OCI-LY3 (cell line): ENCODE results near the gene ADAD2.

Source experiments
- H2AFZ ChIP-seq: fragments of 200-600, 300-600 bp; shearing (Covaris generic); 2 replicates; pipeline ENCODE4 v1.6.0; 2014; ENCODE audit warnings: antibody characterized with exemption, low read depth, low read length
- H3K27ac ChIP-seq: fragments of 200-600, 300-600 bp; sonication (generic); 2 replicates; pipeline ENCODE4 v1.5.1; 2014; ENCODE audit warnings: mild to moderate bottlenecking, low read length, moderate library complexity, mixed read lengths
- H3K27me3 ChIP-seq: fragments of 200-600, 300-600 bp; sonication (generic); 2 replicates; pipeline ENCODE4 v1.6.1; 2014; ENCODE audit warnings: low read depth, low read length, mixed read lengths
- H3K36me3 ChIP-seq: fragments of 200-600, 300-600 bp; sonication (generic); replicated peaks from 2 replicates; pipeline ENCODE3; 2014; ENCODE audit warnings: low read depth, low read length, mixed read lengths
- H3K4me1 ChIP-seq: fragments of 300-600, 200-600 bp; sonication (generic); 2 replicates; pipeline ENCODE4 v1.6.1; 2014; ENCODE audit warnings: low read length, mixed read lengths
- H3K4me2 ChIP-seq: fragments of 200-600, 300-600 bp; sonication (generic); 2 replicates; pipeline ENCODE4 v1.6.1; 2014; ENCODE audit warnings: low read length, mixed read lengths
- H3K4me3 ChIP-seq: fragments of 300-600, 200-600 bp; sonication (generic); 2 replicates; pipeline ENCODE4 v1.5.1; 2014; ENCODE audit warnings: antibody characterized with exemption, mild to moderate bottlenecking, low read length, moderate library complexity
- H3K79me2 ChIP-seq: fragments of 300-600, 200-600 bp; shearing (Covaris generic); 2 replicates; pipeline ENCODE4 v1.6.1; 2014; ENCODE audit warnings: mild to moderate bottlenecking, low read length, mixed read lengths
- H3K9ac ChIP-seq: fragments of 300-600, 200-600 bp; shearing (Covaris generic); 2 replicates; pipeline ENCODE4 v1.6.0; 2014; ENCODE audit warnings: mild to moderate bottlenecking, low read length, moderate library complexity
- H3K9me3 ChIP-seq: fragments of 200-600, 300-600 bp; shearing (Covaris generic); 2 replicates; pipeline ENCODE4 v1.6.1; 2014; ENCODE audit warnings: low read length, mixed read lengths; ENCODE audit not compliant: insufficient read depth
- H4K20me1 ChIP-seq: fragments of 200-600, 300-600 bp; sonication (generic); 2 replicates; pipeline ENCODE4 v1.6.1; 2016; ENCODE audit warnings: low read length, mixed read lengths; ENCODE audit not compliant: insufficient read depth
- EZH2phosphoT487 ChIP-seq: fragments of 200-600 bp; shearing (Covaris generic); IDR thresholded peaks from 2 replicates; pipeline ENCODE4 v1.6.1; 2018; ENCODE audit warnings: antibody characterized with exemption, mixed run types, low read depth
- TF ChIP-seq, protein P1 (sequence below): fragments of 200-600, 300-600 bp; sonication (generic); IDR thresholded peaks from 2 replicates; pipeline ENCODE4 v1.5.1; 2014; ENCODE audit warnings: antibody characterized with exemption, low read length, low read depth

ADAD2 gene

GRCh38 chr16:84179612-84180320 is 11.2 kb upstream of the ADAD2 start:
- Histone ChIP-seq H3K9ac (no peak overlapping the region), H3K27me3 (no peaks in the 10 kb centered on the region), H3K4me3 (no peak overlapping the region), H4K20me1 (no peaks in the 10 kb centered on the region), H3K4me2 (no peak overlapping the region), H3K36me3 (peaks cover 16% of the 10 kb centered on the region), H3K4me1 (0 out of 2 replicates have a peak, but pooled peaks cover 2% of the 10 kb centered on the region), H3K9me3 (no peaks in the 10 kb centered on the region), H3K79me2 (peaks cover 4% of the 10 kb centered on the region; the same call in 1 of the 2 replicates), H2AFZ (no peak overlapping the region), H3K27ac (no peak overlapping the region)
- no peak for TF ChIP-seq EZH2phosphoT487
- TF ChIP-seq, protein P1, sequence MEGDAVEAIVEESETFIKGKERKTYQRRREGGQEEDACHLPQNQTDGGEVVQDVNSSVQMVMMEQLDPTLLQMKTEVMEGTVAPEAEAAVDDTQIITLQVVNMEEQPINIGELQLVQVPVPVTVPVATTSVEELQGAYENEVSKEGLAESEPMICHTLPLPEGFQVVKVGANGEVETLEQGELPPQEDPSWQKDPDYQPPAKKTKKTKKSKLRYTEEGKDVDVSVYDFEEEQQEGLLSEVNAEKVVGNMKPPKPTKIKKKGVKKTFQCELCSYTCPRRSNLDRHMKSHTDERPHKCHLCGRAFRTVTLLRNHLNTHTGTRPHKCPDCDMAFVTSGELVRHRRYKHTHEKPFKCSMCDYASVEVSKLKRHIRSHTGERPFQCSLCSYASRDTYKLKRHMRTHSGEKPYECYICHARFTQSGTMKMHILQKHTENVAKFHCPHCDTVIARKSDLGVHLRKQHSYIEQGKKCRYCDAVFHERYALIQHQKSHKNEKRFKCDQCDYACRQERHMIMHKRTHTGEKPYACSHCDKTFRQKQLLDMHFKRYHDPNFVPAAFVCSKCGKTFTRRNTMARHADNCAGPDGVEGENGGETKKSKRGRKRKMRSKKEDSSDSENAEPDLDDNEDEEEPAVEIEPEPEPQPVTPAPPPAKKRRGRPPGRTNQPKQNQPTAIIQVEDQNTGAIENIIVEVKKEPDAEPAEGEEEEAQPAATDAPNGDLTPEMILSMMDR, result no peak

DNA sequence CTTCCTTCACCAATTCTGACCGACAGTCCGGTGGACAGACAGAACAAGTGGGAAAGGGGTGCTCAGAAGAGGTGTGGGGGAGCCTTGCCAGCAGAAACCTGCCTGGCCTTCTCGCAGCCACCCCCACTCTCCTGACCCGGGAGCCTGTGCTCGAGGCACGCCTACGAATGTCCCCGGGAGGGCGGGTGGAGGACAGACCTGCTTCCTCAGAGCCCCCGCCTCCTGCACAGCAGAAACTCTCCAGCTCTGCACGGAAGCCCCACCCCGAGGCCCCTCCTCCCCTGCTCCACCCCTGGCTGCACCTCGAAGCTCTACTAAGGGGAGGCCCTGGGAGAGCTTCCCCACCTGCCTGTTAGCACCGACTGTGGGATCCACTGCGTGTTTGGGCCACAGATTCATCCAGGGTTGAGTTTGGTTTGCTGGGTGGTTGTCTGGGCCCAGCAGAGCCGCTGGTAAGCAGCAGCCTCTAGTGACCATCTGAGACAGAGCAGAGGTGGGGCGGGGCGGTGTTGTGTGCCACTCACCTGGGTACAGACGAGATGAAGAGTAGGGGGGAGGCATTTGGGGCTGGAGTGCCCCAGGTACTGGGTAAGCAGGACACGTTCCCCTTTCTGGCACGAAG is 10.3 kb upstream of the ADAD2 start:
- Histone ChIP-seq H3K79me2 (peaks cover 13% of the 10 kb centered on the region), H3K9ac (no peak overlapping the region), H3K27ac (no peak overlapping the region), H3K4me2 (no peak overlapping the region), H3K27me3 (no peaks in the 10 kb centered on the region), H4K20me1 (no peaks in the 10 kb centered on the region), H3K9me3 (no peaks in the 10 kb centered on the region), H3K36me3 (peaks cover 16% of the 10 kb centered on the region), H3K4me3 (no peak overlapping the region), H2AFZ (no peak overlapping the region), H3K4me1 (no peaks in the 10 kb centered on the region)
- TF ChIP-seq, protein P1, result no peak
- no peak for TF ChIP-seq EZH2phosphoT487

DNA sequence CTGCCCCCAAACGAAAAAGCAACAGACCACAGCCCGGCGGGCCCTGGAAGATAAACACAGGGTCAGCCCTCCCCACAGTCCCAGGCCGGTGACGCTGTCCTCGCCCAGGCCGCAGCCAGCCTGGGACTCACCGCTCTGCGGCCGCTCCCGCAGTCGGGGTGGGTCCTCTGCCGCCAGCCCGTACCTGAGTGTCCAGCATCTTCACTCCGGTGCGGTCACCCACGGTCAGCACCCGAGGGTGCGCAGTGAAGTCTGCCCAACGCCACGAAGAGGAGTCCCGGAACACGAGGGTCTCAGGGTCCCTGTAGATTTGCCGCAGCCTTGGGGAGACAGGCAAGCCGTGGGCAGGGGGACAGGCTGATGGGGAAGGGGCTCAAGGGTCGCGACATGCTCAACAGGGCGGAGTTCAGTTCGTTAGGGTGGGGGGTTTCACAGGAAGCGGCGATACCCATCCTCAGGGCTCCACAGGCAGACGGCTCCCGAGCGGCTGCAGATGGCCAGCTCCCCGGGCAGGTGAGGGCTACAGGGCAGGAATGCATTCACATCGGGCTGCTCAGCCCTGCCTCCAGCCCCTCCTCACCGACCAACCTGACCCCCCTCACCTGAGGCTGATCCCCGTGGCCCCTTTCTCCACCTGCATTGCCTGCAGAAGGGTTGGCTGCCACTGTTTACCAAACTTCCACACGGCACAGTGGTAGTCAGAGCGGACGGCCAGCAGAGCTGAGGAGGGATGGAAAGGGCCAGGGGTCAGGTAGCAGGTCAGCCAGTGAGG is 9.6 kb upstream of the ADAD2 start:
- no peak for TF ChIP-seq EZH2phosphoT487
- TF ChIP-seq, protein P1, result no peak
- H3K4me1 ChIP-seq, result peaks cover 5% of the 10 kb centered on the region
- H3K4me2 ChIP-seq, result no peak overlapping the region
- no peak overlapping the region for H2AFZ ChIP-seq
- H3K27ac ChIP-seq, result no peak overlapping the region
- no peaks in the 10 kb centered on the region for H4K20me1 ChIP-seq
- no peak overlapping the region for H3K9ac ChIP-seq
- peaks cover 16% of the 10 kb centered on the region for H3K36me3 ChIP-seq
- no peak overlapping the region for H3K4me3 ChIP-seq
- H3K79me2 ChIP-seq, result peaks cover 20% of the 10 kb centered on the region
- H3K27me3 ChIP-seq, result no peaks in the 10 kb centered on the region
- no peaks in the 10 kb centered on the region for H3K9me3 ChIP-seq

GRCh38 chr16:84182104-84182503 is 8.9 kb upstream of the ADAD2 start:
- H3K4me3 ChIP-seq, result no peak overlapping the region
- H3K27me3 ChIP-seq, result no peaks in the 10 kb centered on the region
- no peak overlapping the region for H3K9ac ChIP-seq
- H2AFZ ChIP-seq, result no peak overlapping the region
- TF ChIP-seq, protein P1, result no peak
- no peak for TF ChIP-seq EZH2phosphoT487
- H3K79me2 ChIP-seq, result peaks cover 24% of the 10 kb centered on the region
- no peak overlapping the region for H3K27ac ChIP-seq
- H3K36me3 ChIP-seq, result peaks cover 16% of the 10 kb centered on the region
- H3K4me1 ChIP-seq, result peaks cover 6% of the 10 kb centered on the region
- H3K9me3 ChIP-seq, result no peaks in the 10 kb centered on the region
- no peak overlapping the region for H3K4me2 ChIP-seq
- H4K20me1 ChIP-seq, result no peaks in the 10 kb centered on the region
